ENCODE data around the gene PCDHGB4.

PCDHGB4 gene

GRCh38 chr5:141343953-141344463, 43.5 kb upstream of the PCDHGB4 start:
- POLR2A ChIA-PET: interaction anchor here (1.0 kb wide), 1 partner anchor 24 kb away, joined by 6 read pairs; the partner anchor contains the start of gene TAF7

More at GRCh38 chr5:141343953-141344463, 43.5 kb upstream of the PCDHGB4 start:
- no peak overlapping the region for H3K27ac ChIP-seq (ENCODE audit: extremely low read depth, low read depth, low read length)
- no peaks in the 10 kb centered on the region for H3K4me1 ChIP-seq (ENCODE audit: control insufficient read depth, insufficient read depth, low read length)
- no peak overlapping the region for H3K4me3 ChIP-seq (ENCODE audit: low read depth, low read length)
- CTCF ChIA-PET: interaction anchor here (0.7 to 3.3 kb wide), 10 partner anchors 10 to 223 kb away, joined by 3 to 21 read pairs (median 6); partner anchors contain the start of genes PCDHGA1, PCDHGA11, PCDHGA4 and TAF7
- TF ChIP-seq OVOL3 (tag by site-specific recombination; IDR thresholded peaks at IDR 0.05): no peak
- TF ChIP-seq ZBTB7A (tag by site-specific recombination; IDR thresholded peaks at IDR 0.05; ENCODE audit: low read depth): no peak
- no peak for TF ChIP-seq HIC1 (tag by site-specific recombination; IDR thresholded peaks at IDR 0.05)
- no peak for TF ChIP-seq ZNF704 (tag by site-specific recombination; IDR thresholded peaks at IDR 0.05)
- TF ChIP-seq HOXD13 (CRISPR knock-in tag; IDR thresholded peaks at IDR 0.05; ENCODE audit: borderline replicate concordance): no peak
- no peak for TF ChIP-seq ZBTB21 (tag by site-specific recombination; IDR thresholded peaks at IDR 0.05)
- no peak for TF ChIP-seq ZBTB8A (tag by site-specific recombination; IDR thresholded peaks at IDR 0.05)
- no peak for TF ChIP-seq ZNF148 (tag by site-specific recombination; IDR thresholded peaks at IDR 0.05; ENCODE audit: borderline replicate concordance)
- TF ChIP-seq, protein P1, sequence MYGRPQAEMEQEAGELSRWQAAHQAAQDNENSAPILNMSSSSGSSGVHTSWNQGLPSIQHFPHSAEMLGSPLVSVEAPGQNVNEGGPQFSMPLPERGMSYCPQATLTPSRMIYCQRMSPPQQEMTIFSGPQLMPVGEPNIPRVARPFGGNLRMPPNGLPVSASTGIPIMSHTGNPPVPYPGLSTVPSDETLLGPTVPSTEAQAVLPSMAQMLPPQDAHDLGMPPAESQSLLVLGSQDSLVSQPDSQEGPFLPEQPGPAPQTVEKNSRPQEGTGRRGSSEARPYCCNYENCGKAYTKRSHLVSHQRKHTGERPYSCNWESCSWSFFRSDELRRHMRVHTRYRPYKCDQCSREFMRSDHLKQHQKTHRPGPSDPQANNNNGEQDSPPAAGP (tag by site-specific recombination; IDR thresholded peaks at IDR 0.05): no peak
- TF ChIP-seq ZNF426 (tag by site-specific recombination; IDR thresholded peaks at IDR 0.05): no peak
- no peak for TF ChIP-seq ZNF530 (tag by site-specific recombination; IDR thresholded peaks at IDR 0.05; ENCODE audit: low read depth)
- TF ChIP-seq ZNF473 (tag by site-specific recombination; IDR thresholded peaks at IDR 0.05): no peak
- TF ChIP-seq ZNF394 (tag by site-specific recombination; IDR thresholded peaks at IDR 0.05; ENCODE audit: borderline replicate concordance): no peak
- TF ChIP-seq ZNF518A (tag by site-specific recombination; conservative IDR thresholded peaks at IDR 0.05; ENCODE audit: low read depth): no peak
- H3K9me3 ChIP-seq (ENCODE audit: control insufficient read depth, insufficient read depth, low read depth, low read length): no peaks in the 10 kb centered on the region
- no peaks in the 10 kb centered on the region for H3K36me3 ChIP-seq (ENCODE audit: control insufficient read depth in 2 of 2, insufficient read depth in 1 of 2, low read length in 2 of 2)
